AG09319 (cell line): ENCODE data around the gene SLC9A1.
A peak's percentile ranks its signal among the peaks of the same experiment; 100 is the strongest.

Experiments
- DNase-seq: peaks from one replicate; pipeline ENCODE4 v3.0.0-alpha.2; 2010; ENCODE audit warnings: low read depth; ENCODE audit errors: extremely low read depth
- TF ChIP-seq, protein P1 (sequence below): IDR thresholded peaks from 2 replicates; pipeline ENCODE4 v1.5.1; 2011; ENCODE audit warnings: low read depth, mild to moderate bottlenecking, inconsistent platforms, low read length, moderate library complexity

SLC9A1 gene

DNA sequence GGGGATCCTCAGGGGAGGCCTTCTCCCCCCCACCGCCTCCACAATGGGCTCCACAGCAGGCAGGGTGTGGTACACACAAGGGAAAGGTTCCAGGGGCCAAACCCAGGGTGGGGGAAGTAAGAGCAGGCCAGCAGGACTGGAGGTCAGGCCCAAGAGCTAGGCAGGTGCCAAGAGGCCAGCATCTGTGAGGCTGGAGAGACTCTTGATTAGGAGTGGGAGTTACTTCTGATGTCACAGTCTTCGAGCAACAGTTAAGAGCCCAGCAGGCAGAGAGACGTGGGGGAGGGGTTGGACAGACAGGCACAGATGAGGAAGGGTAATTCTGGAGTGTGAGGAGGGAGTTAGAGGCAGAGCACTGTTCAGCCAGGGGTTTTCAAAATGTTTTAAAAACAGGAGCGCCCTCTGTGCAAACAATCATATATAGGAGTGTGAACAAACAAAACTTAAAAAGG lies 55.8 kb downstream of the SLC9A1 start:
- TF ChIP-seq, protein P1, sequence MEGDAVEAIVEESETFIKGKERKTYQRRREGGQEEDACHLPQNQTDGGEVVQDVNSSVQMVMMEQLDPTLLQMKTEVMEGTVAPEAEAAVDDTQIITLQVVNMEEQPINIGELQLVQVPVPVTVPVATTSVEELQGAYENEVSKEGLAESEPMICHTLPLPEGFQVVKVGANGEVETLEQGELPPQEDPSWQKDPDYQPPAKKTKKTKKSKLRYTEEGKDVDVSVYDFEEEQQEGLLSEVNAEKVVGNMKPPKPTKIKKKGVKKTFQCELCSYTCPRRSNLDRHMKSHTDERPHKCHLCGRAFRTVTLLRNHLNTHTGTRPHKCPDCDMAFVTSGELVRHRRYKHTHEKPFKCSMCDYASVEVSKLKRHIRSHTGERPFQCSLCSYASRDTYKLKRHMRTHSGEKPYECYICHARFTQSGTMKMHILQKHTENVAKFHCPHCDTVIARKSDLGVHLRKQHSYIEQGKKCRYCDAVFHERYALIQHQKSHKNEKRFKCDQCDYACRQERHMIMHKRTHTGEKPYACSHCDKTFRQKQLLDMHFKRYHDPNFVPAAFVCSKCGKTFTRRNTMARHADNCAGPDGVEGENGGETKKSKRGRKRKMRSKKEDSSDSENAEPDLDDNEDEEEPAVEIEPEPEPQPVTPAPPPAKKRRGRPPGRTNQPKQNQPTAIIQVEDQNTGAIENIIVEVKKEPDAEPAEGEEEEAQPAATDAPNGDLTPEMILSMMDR = no peak

DNA sequence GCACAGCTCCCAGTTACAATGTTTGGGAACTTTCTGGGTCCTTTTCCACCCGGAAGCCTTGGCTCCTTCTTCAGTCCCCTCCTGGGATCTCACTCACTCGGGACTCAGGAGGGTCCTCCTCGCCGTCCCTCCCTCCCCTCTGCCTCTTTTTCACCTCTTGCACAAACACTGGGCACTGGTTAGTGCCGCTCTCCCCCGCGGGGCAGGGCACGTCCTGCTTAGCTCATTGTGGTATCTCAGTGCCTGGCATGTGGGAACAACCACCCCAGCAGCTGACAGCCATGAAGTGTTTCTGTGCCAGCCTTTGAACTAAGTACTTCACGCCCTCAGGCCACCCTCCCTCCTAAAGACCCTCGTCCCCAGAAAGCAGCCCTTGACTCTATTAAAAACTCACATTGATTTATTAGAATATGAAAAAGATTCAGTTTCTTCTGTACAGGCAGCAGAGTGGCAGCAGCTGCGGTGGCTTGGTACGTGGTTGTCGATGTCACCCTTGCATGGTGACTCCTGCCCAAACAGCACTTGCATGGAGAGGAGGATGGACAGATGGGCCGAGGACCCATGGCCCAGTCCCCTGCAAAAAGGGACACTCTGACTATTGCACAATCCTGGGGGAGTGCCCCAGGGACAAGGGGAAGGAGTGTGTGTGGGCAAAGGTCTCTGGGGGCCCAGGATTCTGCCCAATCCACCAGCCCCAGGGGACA lies 56.3 kb downstream of the SLC9A1 start:
- DNase-seq = no peak

More for the DNA sequence above, 55.8 kb downstream of the SLC9A1 start:
- DNase-seq = no peak

DNA sequence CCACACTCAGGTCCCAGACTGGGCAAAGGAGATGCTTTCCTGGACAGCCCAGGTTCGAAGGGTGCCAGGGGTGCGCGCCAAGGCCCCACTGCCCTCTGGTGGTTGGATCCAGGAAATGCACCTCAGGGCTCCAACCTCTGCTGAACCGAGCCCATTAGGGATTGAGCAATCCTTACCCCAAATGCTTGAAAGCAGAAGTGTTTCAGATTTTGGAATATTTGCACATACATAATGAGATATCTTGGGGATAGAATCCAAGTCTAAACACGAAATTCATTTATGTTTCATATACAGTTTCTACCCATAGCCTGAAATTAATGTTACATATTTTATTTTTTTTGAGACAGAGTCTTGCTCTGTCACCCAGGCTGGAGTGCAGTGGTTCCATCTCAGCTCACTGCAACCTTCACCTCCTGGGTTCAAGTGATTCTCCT lies 57.4 kb downstream of the SLC9A1 start:
- TF ChIP-seq, protein P1 = peak; percentile 92
- peak; percentile 43 for DNase-seq

More for the DNA sequence above, 56.3 kb downstream of the SLC9A1 start:
- TF ChIP-seq, protein P1 = no peak

DNA sequence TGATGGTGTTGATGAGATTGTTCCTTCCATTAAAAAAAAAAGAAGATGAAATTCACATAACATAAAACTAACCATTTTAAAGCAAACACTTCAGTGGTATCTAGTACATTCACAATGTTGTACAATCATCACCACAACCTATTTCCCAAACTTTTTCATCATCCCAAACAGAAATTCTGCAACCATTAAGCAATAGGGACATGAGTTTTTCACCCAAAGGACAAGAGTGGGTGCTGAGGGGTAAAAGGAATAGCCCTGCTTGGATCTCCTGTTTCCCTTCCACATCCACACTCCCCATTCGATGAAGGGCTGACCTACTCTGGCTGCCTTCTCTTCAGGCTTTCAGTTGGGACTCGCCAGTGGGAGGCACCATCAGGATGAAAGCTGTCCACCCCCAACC lies 59.3 kb downstream of the SLC9A1 start:
- TF ChIP-seq, protein P1 = no peak
- no peak for DNase-seq

DNA sequence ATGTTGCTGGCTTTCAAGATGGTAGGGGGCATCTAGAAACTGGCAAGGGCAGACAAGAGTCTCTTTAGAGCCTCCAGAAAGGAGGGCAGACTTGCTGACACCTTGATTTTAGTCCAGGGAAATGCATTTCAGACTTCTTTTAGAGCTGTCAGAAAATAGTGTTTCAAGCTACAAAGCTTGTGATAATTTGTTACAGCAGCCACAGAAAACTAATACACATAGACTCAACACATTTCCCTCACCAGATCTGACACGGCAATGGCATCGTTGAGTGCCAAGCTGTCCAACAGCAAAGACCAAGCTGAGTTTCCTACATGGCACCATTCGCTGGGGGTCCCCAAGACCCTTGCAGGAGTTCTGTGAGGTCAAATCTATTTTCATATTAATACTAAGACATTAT lies 62.0 kb downstream of the SLC9A1 start:
- TF ChIP-seq, protein P1 = no peak
- DNase-seq = no peak

DNA sequence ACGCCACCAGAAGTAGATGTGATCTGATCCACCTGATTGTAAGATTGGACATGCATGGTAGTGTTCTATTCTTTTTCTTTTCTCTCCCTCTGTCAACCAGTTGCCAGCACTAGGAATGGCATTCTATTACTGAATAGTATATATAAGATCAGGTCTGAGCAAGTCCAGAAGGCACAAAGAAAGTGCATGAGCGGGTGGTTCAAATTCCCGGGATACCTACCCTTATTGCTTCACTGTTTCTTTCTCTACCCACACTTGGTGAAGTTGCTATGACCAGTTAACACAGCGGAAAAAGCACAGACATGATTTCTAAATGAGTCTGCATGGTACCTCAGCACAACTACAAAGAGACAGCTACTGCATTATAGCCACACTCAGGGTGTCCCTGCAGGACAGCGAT lies 64.0 kb downstream of the SLC9A1 start:
- TF ChIP-seq, protein P1 = no peak
- DNase-seq = no peak

DNA sequence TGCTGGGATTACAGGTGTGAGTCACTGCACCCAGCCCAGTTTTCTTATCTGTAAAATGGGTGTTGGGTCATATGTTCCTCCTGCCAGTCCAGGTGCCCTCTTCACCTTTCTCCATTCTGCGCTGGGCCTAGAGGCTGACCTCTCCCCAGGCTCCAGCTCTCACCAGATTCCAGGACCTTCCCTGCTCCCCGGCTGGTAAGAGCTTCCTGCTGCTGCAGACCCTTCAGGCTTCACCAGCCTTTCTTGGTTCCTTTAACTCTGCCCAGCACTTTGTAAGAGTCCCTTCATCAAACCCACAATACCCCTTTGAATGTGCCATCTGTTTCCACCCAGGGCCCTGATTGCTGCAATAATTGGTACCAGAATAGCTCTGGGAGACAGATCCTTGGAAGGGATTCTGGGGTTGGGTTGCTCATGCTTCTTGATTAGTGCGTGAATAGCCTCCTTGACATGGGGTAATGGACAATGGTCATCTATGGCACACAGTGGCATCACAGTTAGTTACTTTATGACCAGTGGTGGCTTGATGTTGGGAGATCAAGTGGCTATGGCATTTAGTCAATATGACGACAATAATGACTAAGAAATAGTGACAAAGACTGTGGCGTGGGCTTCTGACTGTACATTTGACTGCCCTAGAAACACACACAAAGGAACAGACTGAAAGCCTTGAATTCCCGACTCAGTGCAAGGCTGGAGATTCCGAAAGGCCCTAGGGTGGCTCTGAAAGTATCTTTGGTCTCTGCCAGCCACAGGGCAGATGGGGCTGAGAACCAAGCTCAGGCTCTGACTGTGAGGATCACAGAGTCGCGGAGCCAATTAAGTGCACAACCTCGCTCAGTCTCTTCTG lies 67.3 kb downstream of the SLC9A1 start:
- TF ChIP-seq, protein P1 = no peak
- no peak for DNase-seq
